ENCODE measurements around the gene RCAN2.

Gene RCAN2

DNA sequence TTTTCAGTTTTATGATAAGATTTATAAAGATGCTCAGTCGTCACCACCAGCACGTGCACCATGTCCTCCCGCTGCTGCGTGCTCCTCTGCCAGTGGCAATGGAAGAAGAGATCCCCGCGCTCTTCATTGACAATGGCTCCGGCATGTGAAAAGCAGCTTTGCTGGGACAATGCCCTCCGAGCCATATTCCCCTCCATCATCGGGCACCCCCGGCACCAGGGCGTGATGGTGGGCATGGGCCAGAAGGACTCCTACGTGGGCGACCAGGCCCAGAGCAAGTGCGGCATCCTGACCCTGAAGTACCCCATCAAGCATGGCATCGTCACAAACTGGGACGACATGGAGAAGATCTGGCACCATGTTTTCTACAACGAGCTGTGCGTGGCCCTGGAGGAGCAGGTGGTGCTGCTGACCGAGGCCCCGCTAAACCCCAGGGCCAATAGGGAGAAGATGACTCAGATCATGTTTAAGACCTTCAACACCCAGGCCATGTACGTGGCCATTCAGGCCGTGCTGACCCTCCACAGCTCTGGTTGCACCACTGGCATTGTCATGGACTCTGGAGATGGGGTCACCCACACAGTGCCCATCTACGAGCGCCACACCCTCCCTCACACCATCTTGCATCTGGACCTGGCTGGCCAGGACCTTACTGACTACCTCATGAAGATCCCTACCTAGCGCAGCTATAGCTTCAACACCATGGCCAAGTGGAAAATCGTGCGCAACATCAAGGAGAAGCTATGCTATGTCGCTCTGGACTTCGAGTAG lies 286.2 kb downstream of the RCAN2 start:
- no peak for DNase-seq

- no peak for DNase-seq
Measured at GRCh38 chr6:46203391-46204177, 287.7 kb downstream of the RCAN2 start.

DNA sequence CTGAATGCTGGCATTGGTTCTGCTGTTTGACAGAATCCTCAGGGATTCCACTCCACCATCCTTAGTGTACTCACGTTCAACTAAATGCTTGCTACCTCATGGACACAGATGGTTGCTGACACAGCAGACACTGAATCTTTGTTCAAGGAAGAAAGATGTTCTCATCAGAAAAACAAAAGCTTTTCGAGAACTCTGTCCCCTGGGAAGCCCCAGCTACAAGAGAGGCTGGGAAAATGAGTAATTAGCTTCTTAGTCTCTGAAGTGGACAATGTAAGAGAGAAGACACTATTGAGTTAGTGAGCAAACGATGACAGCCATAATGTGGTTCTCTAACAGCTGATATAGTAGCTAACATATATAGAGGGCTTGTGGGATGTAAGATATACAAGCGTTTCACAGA lies 289.5 kb downstream of the RCAN2 start:
- no peak for DNase-seq

DNA sequence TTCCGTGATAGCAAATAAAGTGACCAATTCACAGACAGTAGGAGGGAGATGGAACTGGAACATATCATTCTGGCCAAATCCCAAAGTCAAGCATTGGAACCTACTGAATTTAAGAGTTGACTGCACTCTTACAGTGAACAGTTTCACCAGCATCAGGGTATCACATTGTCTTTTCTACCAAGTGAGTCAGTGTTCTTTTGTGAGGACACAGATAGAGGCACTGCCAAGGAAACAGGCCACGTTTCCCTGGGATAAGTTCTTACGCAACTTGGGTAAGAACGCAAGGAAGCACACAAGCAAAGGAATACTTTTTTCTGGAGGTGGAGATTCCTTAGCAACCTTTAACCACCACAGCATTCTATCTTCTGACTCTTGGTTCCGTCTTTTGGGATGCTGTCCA lies 291.9 kb downstream of the RCAN2 start:
- no peak for DNase-seq

DNA sequence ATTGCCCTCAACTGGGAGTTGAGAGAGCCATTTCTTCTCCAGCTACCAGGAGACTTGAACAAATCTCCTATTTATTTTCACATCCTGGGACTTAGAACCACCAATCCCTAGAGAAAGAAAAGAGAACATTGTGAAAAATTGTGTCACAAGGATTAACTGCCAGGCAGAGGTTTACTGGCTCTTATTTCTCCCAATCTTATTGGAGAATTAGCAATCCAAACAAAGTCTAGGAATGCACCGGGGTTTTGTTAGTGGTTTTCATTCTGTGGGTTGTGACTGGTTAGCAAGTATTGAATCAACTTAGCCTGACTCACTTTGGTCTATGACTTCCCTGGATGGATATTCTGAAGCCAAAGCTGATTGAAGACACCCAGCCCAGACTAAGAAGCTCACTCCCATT lies 299.3 kb downstream of the RCAN2 start:
- DNase-seq: no peak

DNA sequence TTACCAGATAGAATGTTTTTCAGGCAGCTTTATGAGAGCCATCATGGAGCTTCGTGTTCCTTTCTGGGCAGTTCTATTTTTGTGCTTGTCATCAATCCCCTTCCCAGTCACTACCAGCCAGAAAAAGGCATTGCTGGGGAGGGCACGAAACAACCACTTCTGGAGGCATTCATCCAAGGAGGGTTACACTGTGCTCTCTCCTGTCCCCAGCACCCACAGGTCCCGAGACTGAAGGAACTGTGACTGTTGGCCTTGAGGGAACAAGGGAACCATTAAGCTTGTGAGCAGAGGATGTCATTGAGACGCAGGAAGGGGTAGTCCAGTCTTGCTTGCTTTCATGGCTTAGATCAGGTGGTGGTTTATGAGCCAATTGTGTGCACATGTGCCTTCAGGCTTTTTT lies 300.4 kb downstream of the RCAN2 start:
- no peak for DNase-seq

- no peak for DNase-seq
Measured at GRCh38 chr6:46189726-46190125, 301.5 kb downstream of the RCAN2 start.

DNA sequence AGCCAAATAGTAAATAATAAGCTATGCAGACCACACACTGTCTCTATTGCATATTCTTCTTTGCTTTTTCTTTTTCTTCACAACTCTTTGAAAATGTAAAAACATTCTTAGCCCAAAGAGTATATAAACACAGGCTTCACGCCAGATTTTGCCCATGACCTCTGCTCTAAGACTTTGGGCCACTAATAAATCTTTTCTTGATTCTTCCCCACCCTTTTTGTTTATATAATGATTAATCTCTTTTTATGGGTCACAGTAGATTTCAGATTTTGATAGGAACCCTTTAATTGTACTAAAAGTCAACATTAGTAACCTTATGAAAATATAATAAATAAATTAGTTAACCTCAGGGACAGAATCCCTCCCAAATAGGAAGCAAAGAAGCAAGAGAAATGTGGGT lies 304.7 kb downstream of the RCAN2 start:
- no peak for DNase-seq

DNA sequence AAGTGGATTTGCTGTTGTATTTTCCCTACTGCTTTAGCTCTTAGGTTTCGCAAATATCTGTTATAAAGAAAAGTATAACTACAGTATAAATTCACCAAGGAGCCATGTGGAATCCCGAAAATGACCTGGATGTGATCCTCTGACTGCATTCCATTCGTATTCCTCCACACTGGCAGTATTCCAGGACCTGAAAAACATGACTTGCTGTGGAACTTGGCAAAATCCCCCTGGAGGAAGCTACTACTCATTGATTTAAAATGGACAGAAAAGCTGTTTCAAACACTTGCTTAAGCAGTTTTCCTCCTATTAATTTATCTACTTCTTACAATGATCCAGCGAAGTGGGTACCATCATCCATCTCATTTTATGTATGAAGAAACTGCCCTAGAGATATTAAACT lies 307.1 kb downstream of the RCAN2 start:
- DNase-seq: no peak

DNA sequence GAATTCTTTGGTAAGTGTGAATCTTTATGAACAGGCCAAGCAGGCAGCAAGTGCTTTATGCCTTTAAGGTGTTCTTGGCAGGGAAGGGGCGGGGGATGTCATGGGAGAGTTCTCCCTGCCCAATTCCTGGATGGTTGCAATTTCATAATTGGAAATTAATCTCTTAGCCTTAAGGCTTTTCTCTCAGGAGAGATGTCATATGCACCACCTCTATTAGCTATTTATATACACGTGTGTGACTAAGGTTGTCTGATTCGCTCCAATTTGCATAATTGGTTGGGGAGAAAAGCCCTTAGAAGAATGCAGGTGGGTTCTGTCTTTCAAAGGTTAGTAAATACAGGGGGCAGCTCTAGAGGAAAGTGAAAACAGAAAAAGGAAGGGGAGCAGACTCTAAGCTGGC lies 315.3 kb downstream of the RCAN2 start:
- no peak for DNase-seq

DNA sequence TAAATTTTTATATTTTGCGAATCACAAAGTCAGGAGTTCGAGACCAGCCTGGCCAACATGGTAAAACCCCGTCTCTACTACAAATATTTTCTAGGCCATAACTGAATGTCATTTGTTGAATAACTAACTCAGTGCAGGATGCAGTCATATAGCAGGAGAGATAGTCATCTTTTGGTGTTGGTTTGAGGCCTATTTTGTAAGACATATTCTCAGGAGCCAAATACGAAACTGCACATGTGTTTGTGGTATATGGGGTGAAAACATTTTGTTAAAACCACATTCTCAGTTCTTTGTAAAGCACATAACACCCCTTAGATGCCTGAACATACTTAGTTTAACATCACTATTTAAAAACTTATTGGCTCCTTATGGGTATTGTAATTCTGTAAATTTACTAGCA lies 315.8 kb downstream of the RCAN2 start:
- DNase-seq: peak; percentile 34

- DNase-seq: no peak
Measured at GRCh38 chr6:46174904-46175303, 316.3 kb downstream of the RCAN2 start.

DNA sequence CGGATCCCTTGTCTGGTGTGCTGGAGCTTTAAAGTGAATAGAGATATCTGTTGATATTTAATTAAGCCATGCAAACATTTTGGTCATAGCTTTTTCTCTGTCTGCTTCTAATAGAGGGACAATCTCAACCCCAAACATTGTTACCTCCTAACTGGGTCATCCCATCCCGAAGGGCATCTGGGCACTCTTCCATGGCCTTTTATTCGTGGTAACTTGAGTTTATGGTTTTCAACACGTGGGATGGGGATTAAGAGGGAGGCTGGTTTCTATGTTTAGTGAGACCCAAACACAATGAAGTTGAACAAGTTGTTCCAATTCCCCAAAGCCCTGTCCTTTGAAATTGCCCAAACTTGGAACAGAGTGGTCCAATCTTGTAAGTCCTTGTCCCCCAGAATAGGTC lies 319.1 kb downstream of the RCAN2 start:
- no peak for DNase-seq
